Panc1 (cell line): Measurements from ENCODE around the gene TMSB10.

Experiments
- POLR2AphosphoS5 ChIP-seq: IDR thresholded peaks from 2 replicates; pipeline ENCODE4 v1.6.1; 2012; ENCODE audit warnings: mild to moderate bottlenecking, low read depth, low read length, moderate library complexity
- TF ChIP-seq, protein P1 (sequence below): fragments of 450-650 bp; IDR thresholded peaks from 2 replicates; pipeline ENCODE4 v1.5.1; 2017; ENCODE audit warnings: mild to moderate bottlenecking
- TF ChIP-seq, protein P2 (sequence below), 2 experiments: IDR thresholded peaks; 2 replicates each; pipeline ENCODE4 v1.6.1; 2011 to 2012; ENCODE audit warnings: low read depth in 2 of 2, control low read depth in 1 of 2, low read length in 1 of 2, mild to moderate bottlenecking in 1 of 2, moderate library complexity in 1 of 2; ENCODE audit not compliant: insufficient read depth in 1 of 2

DNA sequence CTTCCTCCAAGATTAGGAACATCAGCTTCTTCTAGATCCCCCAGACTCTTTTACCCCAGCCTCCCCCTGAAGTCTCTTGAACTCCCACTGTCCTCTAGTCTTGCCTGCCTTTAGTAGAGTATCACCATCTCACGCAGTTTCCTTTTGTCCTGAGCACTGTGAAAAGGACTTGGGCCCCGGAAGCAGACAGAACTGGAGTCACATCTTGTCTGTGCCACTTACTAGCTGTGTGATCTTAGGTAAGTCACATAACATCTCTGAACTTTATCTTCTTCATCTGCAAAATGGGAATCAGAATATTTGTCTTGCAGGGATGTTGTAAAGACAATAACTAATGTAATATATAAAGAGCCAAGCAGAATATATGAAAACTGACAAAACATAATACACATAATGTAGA lies 16.1 kb upstream of the TMSB10 start:
- TF ChIP-seq, protein P1, sequence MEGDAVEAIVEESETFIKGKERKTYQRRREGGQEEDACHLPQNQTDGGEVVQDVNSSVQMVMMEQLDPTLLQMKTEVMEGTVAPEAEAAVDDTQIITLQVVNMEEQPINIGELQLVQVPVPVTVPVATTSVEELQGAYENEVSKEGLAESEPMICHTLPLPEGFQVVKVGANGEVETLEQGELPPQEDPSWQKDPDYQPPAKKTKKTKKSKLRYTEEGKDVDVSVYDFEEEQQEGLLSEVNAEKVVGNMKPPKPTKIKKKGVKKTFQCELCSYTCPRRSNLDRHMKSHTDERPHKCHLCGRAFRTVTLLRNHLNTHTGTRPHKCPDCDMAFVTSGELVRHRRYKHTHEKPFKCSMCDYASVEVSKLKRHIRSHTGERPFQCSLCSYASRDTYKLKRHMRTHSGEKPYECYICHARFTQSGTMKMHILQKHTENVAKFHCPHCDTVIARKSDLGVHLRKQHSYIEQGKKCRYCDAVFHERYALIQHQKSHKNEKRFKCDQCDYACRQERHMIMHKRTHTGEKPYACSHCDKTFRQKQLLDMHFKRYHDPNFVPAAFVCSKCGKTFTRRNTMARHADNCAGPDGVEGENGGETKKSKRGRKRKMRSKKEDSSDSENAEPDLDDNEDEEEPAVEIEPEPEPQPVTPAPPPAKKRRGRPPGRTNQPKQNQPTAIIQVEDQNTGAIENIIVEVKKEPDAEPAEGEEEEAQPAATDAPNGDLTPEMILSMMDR, result no peak
- TF ChIP-seq POLR2AphosphoS5, result no peak
- TF ChIP-seq, protein P2, sequence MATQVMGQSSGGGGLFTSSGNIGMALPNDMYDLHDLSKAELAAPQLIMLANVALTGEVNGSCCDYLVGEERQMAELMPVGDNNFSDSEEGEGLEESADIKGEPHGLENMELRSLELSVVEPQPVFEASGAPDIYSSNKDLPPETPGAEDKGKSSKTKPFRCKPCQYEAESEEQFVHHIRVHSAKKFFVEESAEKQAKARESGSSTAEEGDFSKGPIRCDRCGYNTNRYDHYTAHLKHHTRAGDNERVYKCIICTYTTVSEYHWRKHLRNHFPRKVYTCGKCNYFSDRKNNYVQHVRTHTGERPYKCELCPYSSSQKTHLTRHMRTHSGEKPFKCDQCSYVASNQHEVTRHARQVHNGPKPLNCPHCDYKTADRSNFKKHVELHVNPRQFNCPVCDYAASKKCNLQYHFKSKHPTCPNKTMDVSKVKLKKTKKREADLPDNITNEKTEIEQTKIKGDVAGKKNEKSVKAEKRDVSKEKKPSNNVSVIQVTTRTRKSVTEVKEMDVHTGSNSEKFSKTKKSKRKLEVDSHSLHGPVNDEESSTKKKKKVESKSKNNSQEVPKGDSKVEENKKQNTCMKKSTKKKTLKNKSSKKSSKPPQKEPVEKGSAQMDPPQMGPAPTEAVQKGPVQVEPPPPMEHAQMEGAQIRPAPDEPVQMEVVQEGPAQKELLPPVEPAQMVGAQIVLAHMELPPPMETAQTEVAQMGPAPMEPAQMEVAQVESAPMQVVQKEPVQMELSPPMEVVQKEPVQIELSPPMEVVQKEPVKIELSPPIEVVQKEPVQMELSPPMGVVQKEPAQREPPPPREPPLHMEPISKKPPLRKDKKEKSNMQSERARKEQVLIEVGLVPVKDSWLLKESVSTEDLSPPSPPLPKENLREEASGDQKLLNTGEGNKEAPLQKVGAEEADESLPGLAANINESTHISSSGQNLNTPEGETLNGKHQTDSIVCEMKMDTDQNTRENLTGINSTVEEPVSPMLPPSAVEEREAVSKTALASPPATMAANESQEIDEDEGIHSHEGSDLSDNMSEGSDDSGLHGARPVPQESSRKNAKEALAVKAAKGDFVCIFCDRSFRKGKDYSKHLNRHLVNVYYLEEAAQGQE (IDR thresholded peaks at IDR 0.05; ENCODE audit: insufficient read depth in 1 of 2, low read depth in 2 of 2, low read length in 1 of 2), result no peak
